HEK293T (cell line): Measurements from ENCODE around the gene ANKRD11.
"Not testable (repeated sequence)": the region's sequence is repeated elsewhere in the genome, so short reads cannot be mapped to it uniquely, and the experiment has no call there.

Experiments used
- CTCF ChIA-PET: fragments of 350-600 bp; formaldehyde crosslinking; extraction: SDS; loops from one replicate; lab custom pipeline; 2021; ENCODE audit warnings: antibody characterized with exemption, inconsistent platforms; lab: Yijun Ruan, JAX
- POLR2A ChIA-PET: fragments of 350-600 bp; formaldehyde crosslinking; extraction: SDS; loops from one replicate; lab custom pipeline; 2020; ENCODE audit warnings: antibody characterized with exemption, inconsistent platforms; lab: Yijun Ruan, JAX
- DNase-seq: peaks from one replicate; pipeline ENCODE4 v3.0.0; 2012; ENCODE audit warnings: mixed read lengths; ENCODE audit errors: extremely low spot score
- ARNT ChIP-seq: fragments of 450-650 bp; IDR thresholded peaks from 2 replicates; pipeline ENCODE4 v1.6.1; 2017; ENCODE audit warnings: mild to moderate bottlenecking
- BHLHE40 ChIP-seq: fragments of 450-650 bp; IDR thresholded peaks from 2 replicates; pipeline ENCODE4 v1.6.1; 2016; ENCODE audit warnings: mild to moderate bottlenecking, moderate library complexity, borderline replicate concordance
- CTBP1 ChIP-seq: fragments of 450-650 bp; IDR thresholded peaks from 2 replicates; pipeline ENCODE4 v1.6.1; 2016; ENCODE audit warnings: borderline replicate concordance
- ELF4 ChIP-seq: fragments of 450-650 bp; IDR thresholded peaks from 2 replicates; pipeline ENCODE4 v1.6.1; 2017; ENCODE audit warnings: antibody characterized with exemption
- FOXA1 ChIP-seq: fragments of 450-650 bp; IDR thresholded peaks from 2 replicates; pipeline ENCODE4 v1.6.1; 2016; ENCODE audit warnings: mild to moderate bottlenecking
- FOXK2 ChIP-seq: fragments of 450-650 bp; IDR thresholded peaks from 2 replicates; pipeline ENCODE4 v1.6.1; 2016; ENCODE audit warnings: mild to moderate bottlenecking
- FOXM1 ChIP-seq: fragments of 450-650 bp; IDR thresholded peaks from 2 replicates; pipeline ENCODE4 v1.6.1; 2017; ENCODE audit warnings: mild to moderate bottlenecking, borderline replicate concordance
- HDGF ChIP-seq: fragments of 450-650 bp; IDR thresholded peaks from 2 replicates; pipeline ENCODE4 v1.6.1; 2017; ENCODE audit warnings: antibody characterized with exemption, borderline replicate concordance
- L3MBTL2 ChIP-seq: fragments of 450-650 bp; conservative IDR thresholded peaks from 2 replicates; pipeline ENCODE4 v1.6.1; 2016; ENCODE audit warnings: mild to moderate bottlenecking
- LEF1 ChIP-seq: fragments of 450-650 bp; IDR thresholded peaks from 2 replicates; pipeline ENCODE4 v1.6.1; 2017; ENCODE audit warnings: mild to moderate bottlenecking, borderline replicate concordance
- NFRKB ChIP-seq: fragments of 450-650 bp; IDR thresholded peaks from 2 replicates; pipeline ENCODE4 v1.6.1; 2016; ENCODE audit warnings: mild to moderate bottlenecking, moderate library complexity
- PKNOX1 ChIP-seq: fragments of 450-650 bp; IDR thresholded peaks from 2 replicates; pipeline ENCODE4 v1.6.1; 2016
- SP1 ChIP-seq: fragments of 450-650 bp; IDR thresholded peaks from 2 replicates; pipeline ENCODE4 v1.6.1; 2017
- SUZ12 ChIP-seq: fragments of 450-650 bp; IDR thresholded peaks from 2 replicates; pipeline ENCODE4 v1.6.1; 2016; ENCODE audit warnings: mild to moderate bottlenecking
- TARDBP ChIP-seq: fragments of 450-650 bp; IDR thresholded peaks from 2 replicates; pipeline ENCODE4 v1.6.1; 2016
- ZNF384 ChIP-seq: fragments of 450-650 bp; IDR thresholded peaks from 2 replicates; pipeline ENCODE4 v1.6.1; 2016

Gene ANKRD11

GRCh38 chr16:89300311-89300975, 189.9 kb downstream of the ANKRD11 start:
- ChIA-PET CTCF (no interaction called here), POLR2A (no interaction called here)
- no peak for DNase-seq
- TF ChIP-seq ARNT (no peak), FOXM1 (no peak), NFRKB (no peak), BHLHE40 (no peak), L3MBTL2 (no peak), FOXA1 (no peak), PKNOX1 (no peak), SUZ12 (no peak), TARDBP (no peak), SP1 (no peak), LEF1 (no peak), ELF4 (no peak), CTBP1 (no peak)

- DNase-seq, CTCF ChIA-PET, POLR2A ChIA-PET: not testable (repeated sequence)
Measured at GRCh38 chr16:89299357-89300111, 190.8 kb downstream of the ANKRD11 start.

DNA sequence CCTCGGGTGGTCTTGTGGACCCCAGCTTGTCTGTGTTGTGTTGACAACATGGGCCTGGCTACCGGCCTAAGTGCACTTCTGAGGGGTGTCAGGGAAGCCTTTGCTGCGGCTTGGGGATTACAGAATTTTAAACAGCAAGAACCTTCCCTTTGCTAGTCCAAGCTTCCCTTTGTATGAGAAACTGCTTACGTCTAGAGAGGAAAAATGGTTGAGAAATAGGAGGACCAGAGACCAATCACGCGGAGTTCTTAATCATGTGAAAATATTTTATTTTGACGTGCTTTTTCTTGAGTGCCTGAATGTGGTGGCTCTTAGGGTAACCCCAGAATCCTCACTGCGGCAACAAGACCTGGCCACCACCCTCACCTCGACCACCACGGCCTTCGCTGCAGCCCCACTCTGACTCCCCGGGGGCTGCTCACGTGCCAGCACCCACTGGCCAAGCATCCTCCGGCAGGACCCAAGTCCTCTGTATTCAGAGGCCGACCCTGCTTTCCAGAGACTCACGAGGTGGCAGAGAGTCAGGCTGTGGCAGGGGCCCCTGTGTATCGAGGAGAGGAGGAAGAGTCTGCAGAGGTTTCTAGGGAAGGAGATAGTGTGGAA, 191.6 kb downstream of the ANKRD11 start:
- POLR2A ChIA-PET, result no interaction called here
- CTCF ChIA-PET, result no interaction called here

DNA sequence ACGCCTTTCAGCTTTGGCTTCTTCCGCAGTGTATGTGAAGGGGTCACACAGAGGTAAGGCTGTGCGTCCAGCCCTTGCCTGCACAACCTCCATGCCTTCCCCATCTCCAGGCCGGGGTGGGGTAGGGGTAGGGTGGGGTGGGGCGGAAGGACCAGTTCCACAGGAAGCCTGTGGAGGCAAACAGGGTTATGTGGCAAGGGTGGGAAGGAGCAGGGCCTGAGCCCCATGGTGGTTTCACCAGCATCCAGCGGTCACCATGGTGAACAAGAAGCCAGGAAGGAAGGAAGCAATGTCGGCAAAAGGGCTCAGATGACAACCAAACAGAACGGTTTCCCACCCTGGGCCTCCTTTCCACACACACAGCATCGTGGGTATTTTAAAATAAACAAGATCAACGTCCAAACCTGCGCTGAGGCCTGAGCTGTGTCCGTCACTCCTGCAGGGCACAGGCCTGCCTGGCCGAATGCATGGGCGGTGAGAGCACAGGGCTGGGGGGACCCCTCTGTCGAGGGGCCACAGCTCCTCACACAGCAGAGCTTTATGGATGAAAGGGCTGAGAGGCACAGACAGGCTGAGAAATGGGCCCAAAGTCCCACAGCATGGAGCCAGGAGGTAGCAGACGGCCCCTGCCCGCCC, 192.3 kb downstream of the ANKRD11 start:
- CTCF ChIA-PET, result no interaction called here
- POLR2A ChIA-PET, result no interaction called here
- TF ChIP-seq ELF4 (no peak), BHLHE40 (no peak), TARDBP (no peak), ARNT (no peak), L3MBTL2 (no peak)
- DNase-seq, result no peak

More for the DNA sequence above, 191.6 kb downstream of the ANKRD11 start:
- no peak for DNase-seq
- no peak for TF ChIP-seq HDGF
- TF ChIP-seq TARDBP, result no peak
- no peak for TF ChIP-seq SUZ12
- TF ChIP-seq FOXK2, result no peak
- no peak for TF ChIP-seq SP1

GRCh38 chr16:89297156-89297874, 193.0 kb downstream of the ANKRD11 start:
- ChIA-PET POLR2A (no interaction called here), CTCF (no interaction called here)
- TF ChIP-seq TARDBP, result no peak
- TF ChIP-seq ZNF384, result no peak
- TF ChIP-seq HDGF, result no peak
- TF ChIP-seq LEF1, result no peak
- no peak for TF ChIP-seq FOXM1
- TF ChIP-seq NFRKB, result no peak
- no peak for TF ChIP-seq ARNT
- no peak for TF ChIP-seq L3MBTL2
- no peak for TF ChIP-seq PKNOX1
- TF ChIP-seq ELF4, result no peak
- no peak for TF ChIP-seq FOXA1
- no peak for TF ChIP-seq FOXK2
- no peak for TF ChIP-seq BHLHE40
- no peak for TF ChIP-seq SUZ12
- DNase-seq, result no peak

DNA sequence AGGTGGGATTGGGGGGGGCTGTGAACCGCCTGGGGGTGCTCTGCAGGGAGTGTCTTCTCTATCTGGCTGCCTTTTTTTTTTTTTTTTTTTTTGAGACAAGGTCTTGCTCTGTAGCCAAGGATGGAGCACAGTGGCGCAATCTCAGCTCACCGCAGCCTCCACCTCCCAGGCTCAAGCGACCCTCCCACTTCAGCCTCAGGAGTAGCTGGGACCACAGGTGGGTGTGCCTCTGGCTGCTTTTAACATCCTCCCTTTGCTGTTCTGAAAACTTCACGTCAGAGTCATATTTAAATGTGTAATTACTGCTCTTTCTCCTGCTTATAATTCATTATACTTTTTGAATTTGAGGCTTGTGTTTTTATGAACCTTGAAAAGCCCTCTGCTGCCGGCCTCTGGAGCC, 194.4 kb downstream of the ANKRD11 start:
- DNase-seq, result no peak
- POLR2A ChIA-PET, result no interaction called here
- no peak for TF ChIP-seq ARNT
- TF ChIP-seq ZNF384, result no peak
- no peak for TF ChIP-seq FOXK2
- TF ChIP-seq ELF4, result no peak
- TF ChIP-seq TARDBP, result no peak
- no peak for TF ChIP-seq PKNOX1
- TF ChIP-seq SP1, result no peak
- TF ChIP-seq LEF1, result no peak
- no peak for TF ChIP-seq FOXM1
- TF ChIP-seq SUZ12, result no peak
- TF ChIP-seq L3MBTL2, result no peak
- TF ChIP-seq CTBP1, result no peak
- no peak for TF ChIP-seq NFRKB
- CTCF ChIA-PET, result no interaction called here
